ENCODE data around the gene ARGFX.
"Not testable (repeated sequence)": the region's sequence is repeated elsewhere in the genome, so short reads cannot be mapped to it uniquely, and the experiment has no call there.

ARGFX gene

DNA sequence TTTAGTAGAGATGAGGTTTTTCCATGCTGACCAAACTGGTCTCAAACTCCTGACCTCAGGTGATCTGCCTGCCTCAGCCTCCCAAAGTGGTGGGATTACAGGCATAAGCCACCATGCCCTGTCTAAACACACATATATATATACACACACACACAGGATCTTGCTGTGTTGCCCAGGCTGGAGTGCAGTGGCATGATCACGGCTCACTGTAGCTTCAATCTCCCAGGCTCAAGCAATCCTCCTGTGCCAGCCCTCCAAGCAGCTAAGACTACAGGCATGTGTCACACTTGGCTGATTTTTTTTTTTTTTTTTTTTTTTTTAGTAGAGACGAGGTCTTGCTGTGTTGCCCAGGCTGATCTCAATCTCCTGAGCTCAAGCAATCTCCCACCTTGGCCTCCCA, 32.2 kb downstream of the ARGFX start:
- not testable (repeated sequence) for DNase-seq (ENCODE audit: low read depth)

DNA sequence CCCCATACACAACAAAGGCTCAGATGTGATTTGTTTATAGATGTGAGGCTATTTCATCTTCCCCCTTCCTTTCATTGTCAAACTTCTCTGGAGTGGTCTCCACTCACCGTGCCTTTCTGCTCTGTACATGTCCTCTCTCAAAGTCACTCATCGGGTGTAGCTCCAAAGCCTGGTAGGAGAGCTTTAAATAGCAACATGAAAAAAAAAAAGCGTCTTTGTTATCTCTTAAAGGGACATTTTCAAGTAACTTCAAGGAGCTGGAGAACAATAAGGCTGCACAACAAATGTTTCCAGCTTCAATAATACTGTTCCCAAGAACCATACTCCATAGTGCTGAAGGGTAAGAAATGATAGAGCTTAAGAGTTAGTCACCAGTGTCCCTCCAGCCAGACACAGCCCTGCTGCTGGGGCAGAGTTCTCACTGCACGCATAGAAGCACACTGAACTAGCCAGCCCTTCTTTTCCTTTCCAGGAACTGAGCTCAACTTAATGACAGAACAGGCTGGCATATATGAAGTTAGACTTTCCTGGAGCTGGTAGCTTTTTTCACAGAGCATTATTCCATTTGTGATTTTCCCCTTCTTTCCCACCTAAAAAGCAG, 33.6 kb downstream of the ARGFX start:
- DNase-seq (ENCODE audit: low read depth) = no peak

DNA sequence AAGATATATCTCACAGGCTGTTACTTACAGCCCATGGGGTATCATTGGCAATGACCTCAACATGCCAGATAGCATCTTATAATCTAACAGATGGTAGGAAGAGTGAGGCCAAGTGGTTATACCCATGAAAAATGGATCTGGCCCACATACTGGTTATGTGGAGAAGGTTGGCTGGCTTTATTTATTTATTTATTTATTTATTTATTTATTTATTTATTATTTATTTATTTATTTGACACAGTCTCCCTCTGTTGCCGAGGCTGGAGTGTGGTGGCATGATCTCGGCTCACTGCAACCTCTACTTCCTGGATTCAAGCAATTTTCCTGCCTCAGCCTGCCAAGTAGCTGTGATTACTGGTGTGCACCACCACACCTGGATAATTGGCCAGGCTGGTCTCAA, 37.0 kb downstream of the ARGFX start:
- no peak for DNase-seq (ENCODE audit: low read depth)

DNA sequence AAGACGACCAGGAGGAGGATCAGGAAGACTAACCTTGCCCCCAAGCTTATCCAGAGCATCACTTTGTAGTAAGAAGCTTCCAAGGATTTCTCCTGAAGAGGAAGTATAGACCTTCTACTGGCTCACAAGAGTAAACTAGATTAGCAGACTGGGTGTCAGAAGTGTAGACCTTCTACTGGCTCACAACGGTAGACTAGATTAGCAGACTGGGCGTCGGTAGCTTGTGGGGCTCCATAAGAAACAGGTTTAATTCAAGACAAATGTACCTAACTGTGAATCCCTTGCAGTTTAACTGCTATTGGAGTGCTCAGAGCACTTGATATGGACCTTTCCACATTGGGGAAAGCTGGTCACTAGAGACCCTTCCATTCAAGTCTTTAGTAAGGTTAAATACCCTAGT, 38.4 kb downstream of the ARGFX start:
- DNase-seq (ENCODE audit: low read depth) = no peak

Data from ELR (cell line).